T-helper 2 cell treated with Interferon-gamma antibody and Interleukin-4, amounts not matched to agents 100 ng/mL and 5 ng/mL, for 36 hours (primary cell): ENCODE data around the gene PET100. TPM values are rescaled to one million over a fixed set of nuclear protein-coding genes. Genes with fewer than 3 reads are reported as not detected.
"Not testable (repeated sequence)": the region's sequence is repeated elsewhere in the genome, so short reads cannot be mapped to it uniquely, and the experiment has no call there.

ENCODE experiments used
- intact Hi-C: fragments of 100-400 bp; cut with micrococcal nuclease; formaldehyde crosslinking; loops from one replicate; pipeline ENCODE4 v1.15.1; 2023
- total RNA-seq: library from RNA; stranded (reverse); gene quantifications from 2 replicates; pipeline ENCODE4 v1.2.3, GENCODE V29; 2022

PET100 gene
- total RNA-seq, 1 donor from 2014 or later, result 129 TPM

DNA sequence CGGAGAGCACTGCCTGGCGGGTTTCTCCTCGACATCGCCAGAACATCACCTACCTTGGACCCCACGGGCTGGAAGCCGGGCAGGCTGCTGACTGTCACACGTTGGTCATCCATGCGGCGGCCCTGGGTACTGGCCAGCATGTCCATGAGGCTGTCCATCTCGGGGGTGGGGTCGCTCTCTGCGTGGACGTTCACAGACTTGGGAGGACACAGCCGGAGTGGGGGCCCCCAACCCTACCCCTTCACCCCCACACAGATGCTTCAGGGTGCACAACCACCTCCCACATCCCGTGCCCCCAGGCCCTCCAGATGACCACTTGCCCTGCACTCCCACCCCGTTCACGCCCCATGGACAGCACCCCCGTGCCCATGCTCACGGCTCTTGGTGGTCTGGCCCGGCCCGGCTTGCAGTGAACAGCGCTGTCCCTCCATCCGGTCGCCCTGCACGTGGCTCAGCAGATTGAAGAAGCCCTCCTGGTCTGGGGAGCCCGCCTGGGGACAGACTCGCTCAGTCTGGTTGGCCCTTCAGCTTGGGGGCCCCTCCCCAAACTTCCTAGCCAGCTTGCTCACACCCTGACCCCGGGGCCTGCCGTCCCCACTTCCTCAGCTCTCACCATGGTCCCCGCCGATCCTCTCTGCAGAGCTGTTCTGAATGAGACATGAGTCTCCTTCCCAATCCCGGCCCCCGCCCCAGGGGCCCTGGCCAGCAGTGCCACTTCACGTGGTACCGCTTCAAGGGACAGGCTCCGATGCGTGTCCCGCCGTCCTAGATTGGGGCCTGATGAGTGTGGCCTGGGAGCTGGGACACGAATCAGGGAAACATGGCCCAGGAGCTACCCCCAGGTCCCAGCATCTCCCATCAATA is 3.0 kb downstream of the PET100 start:
- intact Hi-C loops, result no loop called here

DNA sequence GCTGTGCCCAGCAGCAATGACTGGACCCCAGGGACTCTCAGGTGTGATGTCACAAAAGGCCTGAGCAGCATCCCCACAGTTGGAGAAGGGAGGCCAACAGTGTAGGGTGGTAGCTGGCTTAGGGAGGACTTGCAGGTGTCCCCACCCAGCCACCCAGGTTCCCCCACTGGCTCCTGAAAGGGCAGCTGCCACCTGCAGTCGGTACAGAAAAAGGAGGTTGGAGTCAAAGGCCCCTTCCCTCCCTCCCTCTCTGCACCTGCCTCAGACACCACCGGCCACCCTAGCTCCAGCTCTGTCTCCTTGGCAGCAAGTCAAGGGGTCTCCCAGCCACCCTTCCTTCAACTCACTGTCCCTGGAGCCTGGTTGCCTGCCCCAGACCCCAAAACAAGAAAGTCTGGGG is 4.1 kb downstream of the PET100 start, which contains the start of gene PCP2:
PCP2 (minus strand) TSS at position 22 of the 400 bp plus-strand sequence. CDS start 262 bp downstream, outside the sequence.
- intact Hi-C loops, result no loop called here

DNA sequence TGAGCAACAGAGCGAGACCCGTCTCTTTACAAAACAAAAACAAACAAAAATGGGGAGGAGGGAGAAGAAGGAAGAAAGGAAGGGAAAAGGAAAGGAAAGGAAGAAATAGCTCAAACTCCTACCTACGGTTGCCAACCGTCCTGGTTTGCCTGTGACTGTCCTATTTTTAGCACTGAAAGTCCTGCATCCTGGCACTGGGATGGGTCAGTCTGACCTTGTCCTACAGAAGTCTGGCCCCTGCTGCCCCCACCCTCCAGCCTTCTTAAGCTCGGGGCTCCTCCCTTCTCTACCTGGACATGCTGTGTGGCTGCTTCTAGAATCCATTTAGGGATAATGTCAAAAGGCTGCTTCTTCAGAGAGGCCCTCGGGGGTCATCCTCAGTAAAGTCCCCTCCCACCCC is 6.1 kb downstream of the PET100 start:
- intact Hi-C loops, result no loop called here

DNA sequence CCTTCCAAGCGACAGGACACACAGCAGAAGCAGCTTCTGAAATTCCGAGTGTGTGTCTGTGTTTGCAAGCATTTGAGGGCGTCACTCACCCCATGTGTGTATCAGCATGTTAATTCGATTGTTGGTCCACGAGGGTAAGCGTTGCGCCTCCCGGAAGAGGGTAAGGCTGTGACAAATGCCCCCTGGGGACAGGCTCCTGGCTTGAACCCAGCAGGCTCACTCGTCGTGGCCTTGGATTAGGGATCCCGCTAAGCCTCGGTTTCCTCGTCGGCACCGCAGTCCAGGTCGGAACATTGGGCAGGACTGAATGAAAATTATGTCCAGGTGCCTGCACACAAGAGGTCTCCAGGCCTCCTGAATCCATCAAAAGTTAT is 6.7 kb downstream of the PET100 start:
- intact Hi-C loops, result no loop called here

DNA sequence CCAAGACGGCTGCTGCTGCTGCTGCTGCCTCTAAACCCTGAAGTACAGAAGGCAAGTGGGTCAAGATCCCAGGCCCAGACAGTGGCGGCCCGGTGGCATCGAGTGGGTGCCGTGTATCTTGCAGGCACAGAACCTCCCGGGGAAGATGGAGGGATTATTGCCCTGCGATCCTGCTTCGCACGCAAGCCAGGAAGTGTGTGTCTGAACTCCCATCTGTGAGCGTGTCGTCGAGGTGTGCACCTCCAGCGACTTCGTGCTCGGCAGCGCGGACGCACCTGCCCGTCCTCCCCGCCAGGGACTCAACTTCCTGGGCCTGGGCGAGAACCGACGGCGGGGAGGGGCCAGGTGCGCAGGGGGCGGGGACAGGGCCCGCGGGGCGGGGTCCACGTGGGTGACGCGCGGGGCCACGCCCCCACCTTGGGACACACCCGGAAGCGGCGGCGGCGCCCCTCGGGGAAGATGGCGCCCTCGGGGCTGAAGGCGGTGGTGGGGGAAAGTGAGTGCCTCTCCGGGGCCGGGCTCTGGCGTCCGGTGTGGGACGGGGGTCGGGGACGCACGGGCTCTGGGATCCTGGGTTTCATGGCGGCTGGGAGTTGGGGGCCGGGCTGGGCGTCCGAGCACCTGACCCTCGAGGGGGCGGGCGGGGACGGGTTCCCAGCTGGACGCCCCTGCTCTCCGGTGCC is 7.2 kb downstream of the PET100 start, which contains the start of gene STXBP2:
STXBP2 (plus strand) TSS at position 420 of the 683 bp plus-strand sequence; CDS start at position 460, 40 bp downstream.
- intact Hi-C loops, result no loop called here

DNA sequence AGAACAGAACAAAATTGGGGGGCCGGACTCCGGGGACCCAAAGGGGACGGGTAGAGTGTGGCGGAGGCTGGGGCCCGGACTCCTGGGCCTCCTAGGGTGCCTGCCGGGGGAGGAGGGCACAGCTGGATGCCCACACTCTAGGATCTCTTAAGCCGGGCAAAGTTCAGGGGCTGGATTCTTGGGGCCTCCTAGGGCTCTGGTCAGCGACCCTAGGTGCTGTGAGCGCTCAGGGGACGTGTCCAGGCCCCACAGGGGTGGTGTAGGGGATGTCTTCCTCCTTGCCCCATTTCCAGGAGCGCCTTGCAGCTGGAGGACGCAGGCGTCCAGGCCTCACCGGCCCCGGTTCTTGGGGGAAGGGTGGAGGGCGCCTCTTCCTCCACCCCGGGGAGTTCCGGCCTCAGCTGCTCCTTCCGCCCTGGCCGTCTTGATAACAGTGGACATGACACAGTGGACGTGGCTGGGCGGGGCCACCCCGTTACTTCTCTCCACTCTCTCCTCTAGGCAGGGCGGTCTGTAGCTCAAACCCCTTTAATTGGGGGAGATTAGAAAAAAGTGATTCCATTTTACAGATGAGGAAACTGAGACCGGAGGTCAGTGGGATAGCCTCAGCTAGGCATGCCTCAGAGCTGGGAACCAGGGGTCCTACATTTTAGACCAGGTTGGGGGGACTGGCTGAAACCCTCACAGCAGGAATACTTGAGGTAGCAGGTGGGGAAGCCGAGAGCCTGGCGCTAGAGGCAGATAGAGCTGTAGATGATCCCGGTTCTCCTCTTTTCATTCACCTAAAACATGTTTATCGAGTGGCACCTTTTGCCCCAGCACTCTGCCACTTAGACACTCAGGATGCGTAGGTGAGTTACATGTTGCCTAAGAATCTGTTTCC is 8.0 kb downstream of the PET100 start:
- intact Hi-C loops, result no loop called here

DNA sequence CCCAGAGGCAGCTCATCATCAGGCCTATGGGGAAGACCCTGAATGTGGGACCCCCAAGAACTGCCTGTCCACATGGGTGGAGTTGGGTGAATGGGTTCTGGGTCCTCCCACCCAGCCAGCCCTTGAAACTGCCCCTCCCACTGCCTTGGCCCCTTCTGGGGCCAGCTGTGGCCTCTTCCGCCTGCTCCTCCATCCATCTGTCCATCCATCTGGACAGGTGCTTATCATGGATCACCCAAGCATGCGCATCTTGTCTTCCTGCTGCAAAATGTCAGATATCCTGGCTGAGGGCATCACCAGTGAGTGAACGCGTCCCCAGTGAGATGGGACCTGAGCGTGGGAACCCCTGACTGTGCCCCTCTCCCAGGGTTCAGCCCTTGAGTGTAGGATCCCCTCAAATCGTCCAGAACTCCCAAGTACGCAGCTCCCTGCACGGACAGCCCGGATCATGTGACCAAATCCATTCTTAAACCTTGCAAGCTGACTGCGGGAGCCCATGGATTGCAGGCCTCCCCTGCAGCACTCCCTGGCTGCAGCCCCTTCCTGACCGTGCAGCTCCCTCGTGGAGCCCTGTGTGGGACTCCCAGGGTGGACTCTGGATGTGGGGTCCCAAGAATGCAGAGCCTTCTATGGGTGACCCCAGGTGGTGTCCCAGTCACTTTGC is 9.3 kb downstream of the PET100 start:
- intact Hi-C loops, result no loop called here

DNA sequence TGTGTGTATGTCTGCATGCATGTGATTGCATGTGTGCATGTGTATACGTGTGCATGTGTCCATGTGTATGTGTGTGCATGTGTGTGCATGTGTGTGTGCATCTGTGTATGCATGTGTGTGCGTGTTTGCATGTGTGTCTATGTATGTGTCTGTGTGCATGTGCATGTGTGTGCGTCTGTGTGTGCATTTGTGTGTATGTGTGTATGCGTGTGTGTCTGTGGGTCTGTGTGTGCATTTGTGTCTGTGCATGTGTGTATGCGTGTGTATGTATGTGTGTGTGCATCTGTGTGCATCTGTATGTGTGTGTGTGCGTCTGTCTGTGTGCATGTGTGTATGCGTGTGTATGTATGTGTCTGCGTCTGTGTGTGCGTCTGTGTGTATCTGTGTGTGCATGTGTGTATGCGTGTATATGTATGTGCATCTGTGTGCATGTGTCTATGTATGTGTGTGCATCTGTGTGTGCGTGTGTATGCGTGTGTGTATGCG is 10.3 kb downstream of the PET100 start:
- intact Hi-C loops, result no loop called here

DNA sequence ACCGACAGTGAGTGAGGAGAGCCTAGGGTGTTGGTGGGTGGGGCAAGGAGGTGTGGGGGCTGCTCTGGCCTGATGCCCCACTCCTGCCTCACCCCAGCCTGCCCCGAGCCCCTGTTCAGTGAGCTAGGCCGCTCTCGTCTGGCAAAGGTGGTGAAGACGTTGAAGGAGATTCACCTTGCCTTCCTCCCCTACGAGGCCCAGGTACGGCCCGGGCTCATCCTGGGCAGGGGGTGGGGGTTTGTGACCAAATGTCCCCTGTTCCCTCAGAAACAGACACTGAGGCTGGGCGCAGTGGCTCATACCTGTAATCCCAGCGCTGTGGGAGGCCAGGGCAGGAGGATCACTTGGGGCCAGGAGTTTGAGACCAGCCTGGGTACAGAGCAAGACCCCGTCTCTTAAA is 11.2 kb downstream of the PET100 start:
- intact Hi-C loops, result no loop called here

DNA sequence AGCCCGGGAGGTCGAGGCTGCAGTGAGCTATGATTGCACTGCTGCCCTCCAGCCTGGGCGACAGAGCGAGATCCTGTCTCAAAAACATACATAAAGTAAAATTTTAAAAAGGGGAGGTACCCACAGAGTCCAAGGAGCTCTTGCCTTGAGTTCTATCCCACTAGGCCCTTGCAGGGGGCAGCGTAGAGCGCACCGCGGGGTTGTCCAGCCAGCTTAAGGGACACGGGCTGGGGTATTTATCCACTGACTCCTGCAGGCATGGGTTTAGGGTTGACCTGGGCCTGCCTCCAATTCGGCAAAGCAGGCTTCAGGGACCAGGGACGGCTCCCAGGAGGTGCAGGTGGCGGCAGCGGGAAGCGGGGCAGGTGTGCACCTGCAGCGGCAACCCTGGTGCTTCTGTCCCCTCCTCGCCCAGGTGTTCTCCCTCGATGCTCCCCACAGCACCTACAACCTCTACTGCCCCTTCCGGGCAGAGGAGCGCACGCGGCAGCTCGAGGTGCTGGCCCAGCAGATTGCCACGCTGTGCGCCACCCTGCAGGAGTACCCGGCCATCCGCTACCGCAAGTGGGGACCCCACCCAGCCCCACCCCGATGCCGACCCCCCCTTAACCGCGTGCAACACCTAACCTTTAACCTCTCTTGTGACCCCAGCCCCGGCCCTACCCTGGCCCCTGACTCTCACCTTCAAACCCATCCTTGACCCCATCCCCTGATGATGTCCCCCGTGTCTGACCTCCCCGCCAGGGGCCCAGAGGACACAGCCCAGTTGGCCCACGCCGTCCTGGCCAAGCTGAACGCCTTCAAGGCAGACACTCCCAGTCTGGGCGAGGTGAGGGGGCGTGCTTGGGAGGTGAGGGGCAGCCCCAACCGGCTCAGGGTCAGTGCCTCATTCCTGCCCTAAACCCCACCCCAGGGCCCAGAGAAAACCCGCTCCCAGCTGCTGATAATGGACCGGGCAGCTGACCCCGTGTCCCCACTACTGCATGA is 12.0 kb downstream of the PET100 start:
- intact Hi-C loops, result no loop called here

DNA sequence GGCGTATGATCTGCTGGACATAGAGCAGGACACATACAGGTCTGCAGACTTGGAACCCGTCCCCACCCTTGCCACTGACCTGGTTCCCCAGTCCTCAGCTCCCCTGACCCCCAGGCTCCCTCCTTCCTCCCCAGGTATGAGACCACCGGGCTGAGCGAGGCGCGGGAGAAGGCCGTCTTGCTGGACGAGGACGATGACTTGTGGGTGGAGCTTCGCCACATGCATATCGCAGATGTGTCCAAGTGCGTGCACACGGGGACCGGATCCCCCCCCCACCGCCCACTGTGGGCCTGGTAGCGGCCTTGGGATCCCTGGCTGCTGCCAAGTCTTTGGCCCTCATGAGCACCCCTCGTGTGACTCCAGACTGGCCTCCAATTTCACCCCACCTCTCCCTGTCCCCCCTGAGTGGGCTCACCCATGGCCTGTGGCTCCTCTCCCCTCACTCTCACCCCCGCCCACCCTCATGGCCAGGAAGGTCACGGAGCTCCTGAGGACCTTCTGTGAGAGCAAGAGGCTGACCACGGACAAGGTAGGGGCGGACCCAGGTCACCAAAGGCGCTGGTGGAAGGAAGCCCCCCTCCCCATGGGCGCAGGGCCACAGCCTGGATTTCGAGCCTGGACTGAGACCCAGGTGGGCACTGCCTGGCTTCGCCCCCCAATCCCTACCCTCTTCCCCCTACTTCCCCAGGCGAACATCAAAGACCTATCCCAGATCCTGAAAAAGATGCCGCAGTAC is 12.9 kb downstream of the PET100 start:
- intact Hi-C loops, result no loop called here

DNA sequence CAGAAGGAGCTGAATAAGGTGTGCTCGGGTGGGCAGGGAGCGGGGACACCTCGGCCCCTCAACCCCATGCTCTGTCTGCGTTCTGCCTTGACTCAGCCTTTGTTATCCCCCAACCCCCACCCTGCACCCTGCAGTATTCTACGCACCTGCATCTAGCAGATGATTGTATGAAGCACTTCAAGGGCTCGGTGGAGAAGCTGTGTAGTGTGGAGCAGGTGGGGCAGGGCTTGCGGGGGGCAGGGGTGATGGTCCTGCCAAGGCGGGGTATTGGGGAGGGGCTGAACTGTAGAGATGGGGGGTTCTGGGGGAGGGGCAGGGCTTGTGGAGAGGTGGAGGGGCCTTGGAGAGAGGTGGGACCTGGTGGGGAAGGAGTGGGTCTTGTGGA is 13.4 kb downstream of the PET100 start:
- intact Hi-C loops, result no loop called here

DNA sequence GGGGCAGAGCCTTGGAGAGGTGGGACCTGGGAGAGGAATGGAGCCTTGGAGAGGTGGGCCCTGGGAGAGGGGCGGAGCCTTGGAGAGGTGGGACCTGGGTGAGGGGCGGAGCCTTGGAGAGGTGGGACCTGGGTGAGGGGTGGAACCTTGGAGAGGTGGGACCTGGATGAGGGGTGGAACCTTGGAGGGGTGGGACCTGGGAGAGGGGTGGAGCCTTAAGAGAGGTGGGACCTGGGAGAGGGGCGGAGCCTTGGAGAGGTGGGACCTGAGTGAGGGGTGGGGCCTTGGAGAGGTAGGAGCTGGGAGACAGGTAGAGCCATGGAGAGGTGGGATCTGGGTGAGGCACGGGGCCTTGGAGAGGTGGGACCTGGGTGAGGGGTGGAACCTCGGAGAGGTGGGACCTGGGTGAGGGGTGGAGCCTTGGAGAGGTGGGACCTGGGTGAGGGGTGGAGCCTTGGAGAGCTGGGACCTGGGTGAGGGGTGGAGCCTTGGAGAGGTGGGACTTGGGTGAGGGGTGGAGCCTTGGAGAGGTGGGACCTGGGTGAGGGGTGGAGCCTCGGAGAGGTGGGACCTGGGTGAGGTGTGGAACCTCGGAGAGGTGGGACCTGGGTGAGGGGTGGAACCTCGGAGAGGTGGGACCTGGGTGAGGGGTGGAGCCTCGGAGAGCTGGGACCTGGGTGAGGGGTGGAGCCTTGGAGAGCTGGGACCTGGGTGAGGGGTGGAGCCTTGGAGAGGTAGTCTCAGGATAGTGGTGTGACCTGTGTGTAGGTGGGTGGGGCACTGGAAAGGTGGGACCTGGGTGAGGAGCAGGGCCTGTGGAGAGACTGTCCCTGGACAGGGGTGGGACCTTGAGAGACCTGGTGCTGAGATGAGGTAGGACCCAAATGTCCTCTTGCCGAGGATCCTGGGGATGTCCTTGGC is 14.3 kb downstream of the PET100 start:
- intact Hi-C loops, result not testable (repeated sequence)

DNA sequence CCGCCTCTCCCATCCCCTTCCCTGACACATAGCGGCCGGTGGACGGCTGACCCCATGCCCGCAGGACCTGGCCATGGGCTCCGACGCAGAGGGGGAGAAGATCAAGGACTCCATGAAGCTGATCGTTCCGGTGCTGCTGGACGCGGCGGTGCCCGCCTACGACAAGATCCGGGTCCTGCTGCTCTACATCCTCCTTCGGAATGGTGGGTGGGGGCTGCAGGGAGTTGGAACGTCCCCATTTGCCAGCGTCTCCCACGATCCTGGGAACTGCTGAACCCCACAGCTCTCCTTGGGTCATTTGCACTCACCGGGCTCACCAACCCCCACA is 14.9 kb downstream of the PET100 start:
- intact Hi-C loops, result no loop called here

DNA sequence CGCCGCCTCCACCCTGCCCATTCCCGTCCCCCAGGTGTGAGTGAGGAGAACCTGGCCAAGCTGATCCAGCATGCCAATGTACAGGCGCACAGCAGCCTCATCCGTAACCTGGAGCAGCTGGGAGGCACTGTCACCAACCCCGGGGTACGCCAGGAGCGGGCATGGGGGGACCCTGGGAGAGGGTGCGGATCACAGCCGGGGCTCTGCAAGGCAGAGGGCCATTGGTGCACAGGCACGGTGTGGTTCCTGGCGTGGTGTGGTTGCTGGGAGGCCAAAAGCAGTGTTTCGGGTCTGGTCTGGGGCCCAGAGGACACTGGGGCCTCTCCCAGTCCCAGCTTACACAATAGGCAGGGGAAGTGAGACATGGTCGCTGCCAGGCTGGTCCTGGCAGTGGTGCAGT is 15.6 kb downstream of the PET100 start:
- intact Hi-C loops, result no loop called here

DNA sequence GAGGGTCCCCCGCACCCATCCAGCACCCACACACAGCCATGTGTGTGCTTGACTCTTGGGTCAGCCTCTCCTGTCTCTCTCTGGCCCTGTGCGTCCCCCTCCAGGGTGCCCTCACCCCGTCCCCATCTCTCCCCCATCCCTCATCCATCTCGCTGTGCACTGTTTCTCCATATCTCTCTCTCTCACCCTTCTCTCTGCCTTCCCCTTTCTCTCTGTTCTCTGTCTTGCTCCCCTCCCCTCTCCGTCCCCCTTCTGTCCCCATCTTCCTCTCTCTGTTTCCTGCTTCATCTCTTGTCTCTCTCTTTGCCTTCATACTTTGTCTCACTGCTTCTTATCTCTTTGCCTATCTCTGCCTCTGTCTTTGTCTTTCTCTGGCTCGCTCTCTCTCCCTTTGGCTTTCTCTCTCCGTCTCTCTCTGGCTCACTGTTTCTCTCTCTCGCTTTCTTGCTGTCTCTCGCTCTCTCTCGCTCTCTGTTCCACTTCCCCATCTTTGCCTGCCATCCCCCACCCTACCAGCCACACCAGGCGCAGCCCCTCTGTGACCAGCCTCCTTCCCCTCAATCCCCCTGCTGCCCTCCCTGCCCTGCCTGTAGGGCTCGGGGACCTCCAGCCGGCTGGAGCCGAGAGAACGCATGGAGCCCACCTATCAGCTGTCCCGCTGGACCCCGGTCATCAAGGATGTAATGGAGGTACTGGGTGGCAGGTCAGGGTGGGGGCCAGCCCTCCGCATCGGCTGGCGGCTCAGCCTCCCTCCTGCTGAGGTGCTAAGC is 16.2 kb downstream of the PET100 start:
- intact Hi-C loops, result no loop called here

DNA sequence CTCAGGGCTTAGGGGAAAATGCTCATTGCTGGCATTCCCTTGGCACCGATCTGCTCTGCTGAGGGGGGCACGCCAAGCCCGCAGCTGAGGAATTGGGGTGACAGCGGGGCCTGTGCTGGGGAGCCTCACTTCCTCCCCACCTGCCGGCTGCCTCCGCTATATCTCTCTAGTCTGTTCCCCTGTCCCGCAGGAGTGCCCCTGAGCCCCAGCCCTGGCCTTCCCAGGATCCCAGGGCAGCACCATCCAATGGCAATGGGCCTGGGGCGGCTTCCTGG is 16.8 kb downstream of the PET100 start:
- intact Hi-C loops, result no loop called here

DNA sequence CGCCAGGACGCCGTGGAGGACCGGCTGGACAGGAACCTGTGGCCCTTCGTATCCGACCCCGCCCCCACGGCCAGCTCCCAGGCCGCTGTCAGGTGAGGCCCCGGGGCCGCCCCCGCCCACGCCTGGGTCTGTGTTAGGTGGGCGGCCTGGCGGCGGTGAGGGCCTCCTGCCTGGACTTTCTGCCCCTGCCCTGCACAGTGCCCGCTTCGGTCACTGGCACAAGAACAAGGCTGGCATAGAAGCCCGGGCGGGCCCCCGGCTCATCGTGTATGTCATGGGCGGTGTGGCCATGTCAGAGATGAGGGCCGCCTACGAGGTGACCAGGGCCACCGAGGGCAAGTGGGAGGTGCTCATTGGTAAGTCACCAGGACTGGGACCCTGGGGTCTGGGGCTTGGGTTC is 17.6 kb downstream of the PET100 start:
- intact Hi-C loops, result no loop called here
